ENCODE data around the gene SLC6A6.

DNA sequence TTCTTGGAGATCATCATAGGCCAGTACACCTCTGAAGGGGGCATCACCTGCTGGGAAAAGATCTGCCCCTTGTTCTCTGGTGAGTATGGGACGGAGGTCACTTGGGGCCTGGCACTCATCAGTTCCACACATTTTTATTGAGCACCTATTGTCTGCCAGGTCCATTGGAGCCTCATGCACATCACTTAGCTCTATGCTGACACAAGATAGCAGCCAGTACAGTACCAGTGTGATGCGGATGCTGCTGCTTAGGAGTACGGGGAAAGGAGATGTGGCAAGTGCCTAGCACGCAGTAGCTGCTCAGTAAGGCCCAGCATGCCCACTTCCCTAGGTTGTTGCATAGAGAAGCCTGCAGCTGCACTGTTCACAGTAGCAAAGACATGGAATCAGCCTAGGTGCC, 43.4 kb downstream of the SLC6A6 start:
- no peak for TF ChIP-seq EZH2 (IDR thresholded peaks at IDR 0.05; ENCODE audit: insufficient read depth, poor library complexity, severe bottlenecking)
- TF ChIP-seq EZH2phosphoT487 (IDR thresholded peaks at IDR 0.05; ENCODE audit: insufficient read depth, low read depth) = no peak
